Cardiac muscle cell (in vitro differentiated cells and primary cell): ENCODE results near the gene PHF20. TPM values are rescaled to one million over a fixed set of nuclear protein-coding genes. Genes with fewer than 3 reads are reported as not detected.
"Not testable (repeated sequence)": the region's sequence is repeated elsewhere in the genome, so short reads cannot be mapped to it uniquely, and the experiment has no call there.

Experiments used
- DNase-seq, 2 donors: peaks; one replicate each; pipeline versions ENCODE4 v3.0.0 to v3.0.0-alpha.2; 2010 to 2017; ENCODE audit warnings: low read depth in 1 of 2, low spot score in 1 of 2
- H3K27ac ChIP-seq: fragments of 200-600 bp; sonication (generic); 2 replicates; pipeline ENCODE4 v1.5.1; 2016
- H3K27me3 ChIP-seq: fragments of 200-600 bp; sonication (generic); 2 replicates; pipeline ENCODE4 v1.6.0; 2016; ENCODE audit warnings: control low read depth
- H3K36me3 ChIP-seq: fragments of 200-600 bp; sonication (generic); 2 replicates; pipeline ENCODE4 v1.5.1; 2016; ENCODE audit warnings: control low read depth
- H3K4me1 ChIP-seq: fragments of 200-600 bp; sonication (generic); 2 replicates; pipeline ENCODE4 v1.8.1; 2017; ENCODE audit warnings: low read depth, mild to moderate bottlenecking, mixed run types
- H3K4me3 ChIP-seq: fragments of 200-600 bp; sonication (generic); 2 replicates; pipeline ENCODE4 v1.5.1; 2016; ENCODE audit warnings: mild to moderate bottlenecking
- H3K9me3 ChIP-seq: fragments of 200-600 bp; sonication (generic); 2 replicates; pipeline ENCODE4 v1.5.1; 2017; ENCODE audit warnings: low read depth, mild to moderate bottlenecking, control low read depth
- CTCF ChIP-seq: IDR thresholded peaks from 2 replicates; pipeline ENCODE4 v1.5.1; 2012; ENCODE audit warnings: low read depth, mild to moderate bottlenecking, low read length
- polyA plus RNA-seq: library from polyadenylated mRNA; unstranded; fragments of >200 nt; fragmentation: Nextera tagmentation; extraction: Ambion mirVana; gene quantifications from 2 replicates; pipeline ENCODE4 v1.2.1, GENCODE V29; 2016
- total RNA-seq: library from RNA; depleted of rRNA; stranded (reverse); fragments of >200 nt; gene quantifications from 2 replicates; pipeline ENCODE4 v1.2.3, GENCODE V29; 2016

The PHF20 gene
- total and polyA plus RNA-seq, 2 experiments from 2014 or later, result 42.0 to 49.6 TPM

- Histone ChIP-seq H3K9me3 (no peaks in the 10 kb centered on the region), H3K27me3 (no peaks in the 10 kb centered on the region), H3K27ac (no peak overlapping the region), H3K36me3 (no peaks in the 10 kb centered on the region), H3K4me3 (no peak overlapping the region), H3K4me1 (peaks cover 16% of the 10 kb centered on the region)
- no peak for TF ChIP-seq CTCF
- no peak for DNase-seq
Observed at GRCh38 chr20:35877611-35878010, 105.8 kb downstream of the PHF20 start.

- Histone ChIP-seq H3K27ac (no peak overlapping the region), H3K27me3 (no peaks in the 10 kb centered on the region), H3K4me3 (no peak overlapping the region), H3K36me3 (no peaks in the 10 kb centered on the region), H3K9me3 (no peaks in the 10 kb centered on the region), H3K4me1 (peaks cover 16% of the 10 kb centered on the region)
- no peak for DNase-seq
- no peak for TF ChIP-seq CTCF
Observed at GRCh38 chr20:35878113-35878625, 106.4 kb downstream of the PHF20 start.

GRCh38 chr20:35881676-35882075, 109.9 kb downstream of the PHF20 start:
- H3K9me3 ChIP-seq, result no peaks in the 10 kb centered on the region
- TF ChIP-seq CTCF, result no peak
- no peak overlapping the region for H3K4me3 ChIP-seq
- no peaks in the 10 kb centered on the region for H3K36me3 ChIP-seq
- H3K27ac ChIP-seq, result no peak overlapping the region
- peaks cover 5% of the 10 kb centered on the region for H3K4me1 ChIP-seq
- DNase-seq, result no peak
- H3K27me3 ChIP-seq, result no peaks in the 10 kb centered on the region

GRCh38 chr20:35882427-35883161, 110.8 kb downstream of the PHF20 start:
- not testable (repeated sequence) for H3K4me1 ChIP-seq, H3K36me3 ChIP-seq, DNase-seq, H3K4me3 ChIP-seq, H3K27me3 ChIP-seq, H3K9me3 ChIP-seq, H3K27ac ChIP-seq

- Histone ChIP-seq H3K4me3 (no peak overlapping the region), H3K9me3 (no peaks in the 10 kb centered on the region), H3K27me3 (no peaks in the 10 kb centered on the region), H3K27ac (peak overlapping the region; percentile 65), H3K36me3 (no peaks in the 10 kb centered on the region), H3K4me1 (peaks cover 7% of the 10 kb centered on the region)
- DNase-seq, result no peak
- TF ChIP-seq CTCF, result no peak
Observed at GRCh38 chr20:35883336-35883777, 111.5 kb downstream of the PHF20 start.

- TF ChIP-seq CTCF, result peak; percentile 72
- Histone ChIP-seq H3K36me3 (no peaks in the 10 kb centered on the region), H3K27ac (peak overlapping the region; percentile 65), H3K4me1 (peaks cover 7% of the 10 kb centered on the region), H3K27me3 (no peaks in the 10 kb centered on the region), H3K4me3 (no peak overlapping the region), H3K9me3 (no peaks in the 10 kb centered on the region)
- DNase-seq, result peak; percentile 82 to 99
Observed at GRCh38 chr20:35883778-35884540, 112.1 kb downstream of the PHF20 start.
